Vagina (tissue), 2 donors: ENCODE measurements around the gene COL27A1. TPM values are rescaled to one million over a fixed set of nuclear protein-coding genes. Genes with fewer than 3 reads are reported as not detected.

Source experiments
- DNase-seq, 2 donors: peaks; one replicate each; pipeline ENCODE4 v3.0.0-alpha.2; 2017; ENCODE audit errors: extremely low spot score in 2 of 2
- H3K27ac ChIP-seq: fragments of 200-600 bp; sonication (generic); one replicate; pipeline ENCODE4 v1.5.1; 2019
- H3K27me3 ChIP-seq: fragments of 200-600 bp; sonication (generic); one replicate; pipeline ENCODE4 v1.5.1; 2019
- H3K36me3 ChIP-seq, 2 donors: fragments of 200-600 bp; sonication (generic); one replicate each; pipeline ENCODE4 v1.5.1; 2017 to 2019
- H3K4me1 ChIP-seq: fragments of 200-600 bp; sonication (generic); one replicate; pipeline ENCODE4 v1.5.1; 2019
- H3K4me3 ChIP-seq, 2 donors: fragments of 200-600 bp; sonication (generic); 1 replicate in 1 of 2; 2 replicates in 1 of 2; pipeline ENCODE4 v1.5.1; 2016 to 2019
- H3K9me3 ChIP-seq: fragments of 200-600 bp; sonication (generic); one replicate; pipeline ENCODE4 v1.5.1; 2019
- POLR2A ChIP-seq, 2 donors: fragments of 450-650 bp; IDR thresholded peaks; one replicate each; pipeline ENCODE4 v1.6.1; 2017; ENCODE audit warnings: antibody characterized with exemption in 2 of 2, mild to moderate bottlenecking in 2 of 2, moderate library complexity in 2 of 2
- POLR2AphosphoS5 ChIP-seq, 2 donors: sonication (generic); formaldehyde crosslinking; IDR thresholded peaks; one replicate each; pipeline ENCODE4 v1.9.0; 2017; ENCODE audit warnings: antibody characterized with exemption in 2 of 2, mild to moderate bottlenecking in 2 of 2, low read depth in 1 of 2; ENCODE audit not compliant: insufficient read depth in 1 of 2
- intact Hi-C: fragments of 100-400 bp; cut with DNase I; formaldehyde crosslinking; loops from one replicate; pipeline ENCODE4 v1.15.1; 2023
- total RNA-seq: library from RNA; depleted of rRNA; stranded (reverse); fragments of >200 nt; gene quantifications from one replicate; pipeline ENCODE4 v1.2.3, GENCODE V29; 2016
- TF ChIP-seq, protein P1 (sequence below), 3 experiments: fragments of 450-650 bp in 2 of 3; fragments of 200-600 bp in 1 of 3; sonication (generic) in 1 of 3; IDR thresholded peaks; one replicate each; pipeline ENCODE4 v1.5.1; 2017 to 2019; ENCODE audit warnings: antibody characterized with exemption in 3 of 3, mild to moderate bottlenecking in 2 of 3, moderate library complexity in 2 of 3

COL27A1 gene
- total RNA-seq, 1 donor from 2014 or later = 17.2 TPM

DNA sequence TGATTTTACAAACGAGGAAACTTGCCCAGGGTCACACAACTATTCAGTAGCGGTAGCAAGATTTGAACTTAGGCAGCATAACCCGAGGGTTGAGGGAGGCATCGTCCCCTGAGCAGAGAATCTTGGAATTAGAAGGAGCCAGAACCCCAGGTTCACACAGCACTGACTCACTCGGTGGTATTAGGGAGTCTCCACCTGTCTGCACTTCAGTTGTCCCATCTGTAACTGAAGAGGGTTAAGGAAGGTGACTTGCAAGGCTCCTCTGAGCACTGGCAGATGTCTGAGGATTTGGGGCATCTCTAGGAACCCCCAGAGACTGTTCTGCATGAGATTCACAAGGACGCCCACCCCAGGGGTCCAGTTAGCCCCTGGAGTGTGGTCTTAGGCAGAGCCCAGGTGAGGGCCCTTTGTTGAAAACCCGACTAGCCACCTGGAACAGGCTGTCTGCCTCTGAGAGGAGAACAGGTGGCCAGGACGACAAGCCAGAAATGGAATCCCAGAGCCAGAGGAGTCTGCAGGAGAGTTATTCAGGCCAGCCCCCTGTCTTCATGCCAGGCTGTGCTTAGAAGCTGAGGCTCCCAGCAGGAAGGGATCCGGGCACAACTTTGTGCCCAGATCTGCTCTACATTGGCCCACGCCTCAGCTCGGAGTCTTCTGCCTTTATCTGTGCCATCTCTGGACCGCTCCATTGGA, 117.5 kb downstream of the COL27A1 start:
- Histone ChIP-seq H3K4me1 (peaks cover 15% of the 10 kb centered on the region), H3K36me3 (no peaks in the 10 kb centered on the region), H3K9me3 (no peaks in the 10 kb centered on the region), H3K27ac (no peak overlapping the region), H3K4me3 (no peak overlapping the region), H3K27me3 (no peaks in the 10 kb centered on the region)
- DNase-seq = no peak
- intact Hi-C loops = no loop called here
- TF ChIP-seq, protein P1, sequence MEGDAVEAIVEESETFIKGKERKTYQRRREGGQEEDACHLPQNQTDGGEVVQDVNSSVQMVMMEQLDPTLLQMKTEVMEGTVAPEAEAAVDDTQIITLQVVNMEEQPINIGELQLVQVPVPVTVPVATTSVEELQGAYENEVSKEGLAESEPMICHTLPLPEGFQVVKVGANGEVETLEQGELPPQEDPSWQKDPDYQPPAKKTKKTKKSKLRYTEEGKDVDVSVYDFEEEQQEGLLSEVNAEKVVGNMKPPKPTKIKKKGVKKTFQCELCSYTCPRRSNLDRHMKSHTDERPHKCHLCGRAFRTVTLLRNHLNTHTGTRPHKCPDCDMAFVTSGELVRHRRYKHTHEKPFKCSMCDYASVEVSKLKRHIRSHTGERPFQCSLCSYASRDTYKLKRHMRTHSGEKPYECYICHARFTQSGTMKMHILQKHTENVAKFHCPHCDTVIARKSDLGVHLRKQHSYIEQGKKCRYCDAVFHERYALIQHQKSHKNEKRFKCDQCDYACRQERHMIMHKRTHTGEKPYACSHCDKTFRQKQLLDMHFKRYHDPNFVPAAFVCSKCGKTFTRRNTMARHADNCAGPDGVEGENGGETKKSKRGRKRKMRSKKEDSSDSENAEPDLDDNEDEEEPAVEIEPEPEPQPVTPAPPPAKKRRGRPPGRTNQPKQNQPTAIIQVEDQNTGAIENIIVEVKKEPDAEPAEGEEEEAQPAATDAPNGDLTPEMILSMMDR (IDR thresholded peaks at IDR 0.05) = no peak
- TF ChIP-seq POLR2A (IDR thresholded peaks at IDR 0.05) (no peak), POLR2AphosphoS5 (IDR thresholded peaks at IDR 0.05; ENCODE audit: insufficient read depth in 1 of 2, low read depth in 1 of 2) (no peak)

DNA sequence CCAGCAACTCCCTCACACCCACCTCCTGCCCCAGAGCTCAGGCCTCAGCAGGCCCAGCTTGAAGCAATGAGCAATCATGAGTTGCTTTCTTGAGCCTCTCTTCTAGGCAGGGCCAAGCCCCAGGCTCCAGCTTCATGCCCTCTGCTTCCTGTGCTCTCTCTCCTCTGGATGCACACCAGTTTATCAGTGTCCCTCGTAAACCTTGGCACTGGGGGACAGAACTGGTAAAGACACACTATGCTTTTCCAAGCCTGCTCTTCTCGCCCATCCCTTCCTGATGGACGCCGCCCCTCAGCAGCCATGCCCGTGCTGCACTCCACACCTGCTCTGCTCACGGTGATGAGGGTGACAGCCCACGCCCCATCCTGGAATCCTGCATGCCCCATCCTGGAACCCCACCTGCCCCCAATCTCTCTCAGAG, 118.1 kb downstream of the COL27A1 start:
- DNase-seq = peak in 1 of 2 donors; percentile 72
- H3K4me3 ChIP-seq = no peak overlapping the region
- no peak overlapping the region for H3K27ac ChIP-seq
- H3K9me3 ChIP-seq = no peaks in the 10 kb centered on the region
- H3K27me3 ChIP-seq = no peaks in the 10 kb centered on the region
- H3K4me1 ChIP-seq = peaks cover 17% of the 10 kb centered on the region
- intact Hi-C loops = no loop called here
- H3K36me3 ChIP-seq = no peaks in the 10 kb centered on the region
- no peak for TF ChIP-seq POLR2A (IDR thresholded peaks at IDR 0.05)
- TF ChIP-seq, protein P1 (IDR thresholded peaks at IDR 0.05) = no peak
- TF ChIP-seq POLR2AphosphoS5 (IDR thresholded peaks at IDR 0.05; ENCODE audit: insufficient read depth in 1 of 2, low read depth in 1 of 2) = no peak

DNA sequence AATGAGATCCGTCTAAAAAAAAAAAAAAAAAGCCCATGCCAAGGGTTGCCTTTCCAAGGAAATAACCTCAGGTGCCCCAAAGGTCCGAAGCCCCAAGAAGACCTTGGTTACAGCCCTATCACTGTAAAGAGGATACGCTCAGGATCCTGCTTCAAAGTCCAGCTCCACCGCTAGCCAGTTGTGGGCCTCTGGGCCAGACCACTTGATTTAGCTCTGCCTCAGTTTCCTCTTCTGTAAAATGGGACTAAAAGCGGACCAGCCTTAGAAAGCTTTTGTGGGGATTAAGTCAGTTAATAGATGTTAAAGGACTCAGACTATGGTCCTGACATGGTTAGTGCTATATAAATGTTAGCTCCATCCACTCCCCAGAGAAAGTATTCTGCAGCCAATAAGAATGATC, 118.9 kb downstream of the COL27A1 start:
- Histone ChIP-seq H3K9me3 (no peaks in the 10 kb centered on the region), H3K27me3 (no peaks in the 10 kb centered on the region), H3K36me3 (no peaks in the 10 kb centered on the region), H3K4me3 (no peak overlapping the region), H3K4me1 (peaks cover 25% of the 10 kb centered on the region), H3K27ac (no peak overlapping the region)
- DNase-seq = peak in 1 of 2 donors; percentile 58
- TF ChIP-seq POLR2AphosphoS5 (IDR thresholded peaks at IDR 0.05; ENCODE audit: insufficient read depth in 1 of 2, low read depth in 1 of 2) (no peak), POLR2A (IDR thresholded peaks at IDR 0.05) (no peak)
- TF ChIP-seq, protein P1 (IDR thresholded peaks at IDR 0.05) = no peak
- intact Hi-C loops = no loop called here

DNA sequence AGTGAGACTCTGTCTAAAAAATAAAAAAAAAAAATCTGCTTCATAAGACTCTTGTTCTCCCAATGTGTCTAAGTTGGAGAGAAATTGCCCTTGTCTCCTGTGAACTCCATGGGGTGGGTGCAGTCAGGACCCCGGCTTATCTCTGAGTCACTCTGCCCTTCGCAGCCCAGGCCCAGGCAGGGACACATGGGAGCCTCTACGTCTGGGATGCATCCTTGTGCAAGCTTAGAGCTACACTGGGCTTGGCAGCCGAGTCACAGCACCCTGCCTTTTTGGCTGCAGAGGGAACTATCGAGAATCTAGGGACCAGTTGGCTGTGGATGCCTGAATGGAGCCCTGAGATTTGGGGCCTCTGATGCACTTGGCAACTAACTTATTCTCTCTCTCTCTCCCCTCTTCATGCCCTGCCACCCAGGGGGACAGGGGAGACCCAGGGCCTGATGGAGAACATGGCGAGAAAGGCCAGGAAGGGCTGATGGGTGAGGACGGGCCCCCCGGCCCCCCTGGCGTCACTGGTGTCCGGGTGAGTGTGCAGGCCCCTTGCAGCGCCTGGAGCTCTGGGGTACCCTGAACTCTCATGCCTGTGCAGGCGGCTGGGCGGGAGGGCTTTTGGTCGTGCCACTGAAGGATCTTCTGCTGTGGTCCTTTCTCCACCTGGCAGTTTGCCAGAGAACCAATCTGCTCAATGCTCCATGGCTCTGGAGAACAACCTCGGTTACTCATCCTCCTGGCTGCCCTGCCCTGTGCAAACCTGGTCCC, 120.1 kb downstream of the COL27A1 start:
- intact Hi-C loops = no loop called here
- no peak overlapping the region for H3K27ac ChIP-seq
- no peaks in the 10 kb centered on the region for H3K27me3 ChIP-seq
- H3K36me3 ChIP-seq = no peaks in the 10 kb centered on the region
- DNase-seq = peak in 1 of 2 donors; percentile 81
- H3K4me3 ChIP-seq = no peak overlapping the region
- no peaks in the 10 kb centered on the region for H3K9me3 ChIP-seq
- TF ChIP-seq POLR2A (IDR thresholded peaks at IDR 0.05) = no peak
- TF ChIP-seq POLR2AphosphoS5 (IDR thresholded peaks at IDR 0.05; ENCODE audit: insufficient read depth in 1 of 2, low read depth in 1 of 2) = no peak
- TF ChIP-seq, protein P1 (IDR thresholded peaks at IDR 0.05) = no peak
- peaks cover 25% of the 10 kb centered on the region for H3K4me1 ChIP-seq
